NT2/D1 (cell line): ENCODE measurements around the gene NDRG4.

Experiments
- YY1 ChIP-seq: IDR thresholded peaks from 2 replicates; pipeline ENCODE4 v1.6.1; 2011; ENCODE audit not compliant: insufficient read length, insufficient read depth
- ZNF274 ChIP-seq: IDR thresholded peaks from 2 replicates; pipeline ENCODE4 v1.6.1; 2011; ENCODE audit warnings: mild to moderate bottlenecking, low read depth, low read length

DNA sequence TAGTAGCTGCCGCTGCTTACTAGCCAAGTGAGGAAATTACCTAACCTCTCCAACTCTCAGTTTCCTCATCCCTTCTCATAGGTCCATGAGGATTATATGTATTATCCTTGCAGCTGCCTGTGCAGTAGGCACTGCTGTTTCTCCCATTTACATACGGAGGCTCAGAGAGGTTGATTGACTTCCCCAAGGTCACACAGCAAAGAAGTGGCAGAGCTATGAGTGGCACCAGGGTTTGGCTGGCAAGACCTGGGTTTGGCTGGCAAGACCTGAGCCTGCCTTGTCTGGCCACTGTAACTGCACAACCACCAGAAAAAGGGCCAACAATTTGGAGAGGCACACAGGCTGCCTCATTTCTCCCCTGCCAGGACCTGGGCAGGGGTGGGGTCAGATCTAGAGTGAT lies 2.5 kb upstream of the NDRG4 start:
- no peak for TF ChIP-seq ZNF274
- no peak for TF ChIP-seq YY1
